Measurements from ENCODE around the gene IL12RB1.
"Not testable (repeated sequence)": the region's sequence is repeated elsewhere in the genome, so short reads cannot be mapped to it uniquely, and the experiment has no call there.

IL12RB1 gene

GRCh38 chr19:18045307-18046050 is 41.3 kb downstream of the IL12RB1 start:
- no peak for DNase-seq (ENCODE audit: low spot score)

DNA sequence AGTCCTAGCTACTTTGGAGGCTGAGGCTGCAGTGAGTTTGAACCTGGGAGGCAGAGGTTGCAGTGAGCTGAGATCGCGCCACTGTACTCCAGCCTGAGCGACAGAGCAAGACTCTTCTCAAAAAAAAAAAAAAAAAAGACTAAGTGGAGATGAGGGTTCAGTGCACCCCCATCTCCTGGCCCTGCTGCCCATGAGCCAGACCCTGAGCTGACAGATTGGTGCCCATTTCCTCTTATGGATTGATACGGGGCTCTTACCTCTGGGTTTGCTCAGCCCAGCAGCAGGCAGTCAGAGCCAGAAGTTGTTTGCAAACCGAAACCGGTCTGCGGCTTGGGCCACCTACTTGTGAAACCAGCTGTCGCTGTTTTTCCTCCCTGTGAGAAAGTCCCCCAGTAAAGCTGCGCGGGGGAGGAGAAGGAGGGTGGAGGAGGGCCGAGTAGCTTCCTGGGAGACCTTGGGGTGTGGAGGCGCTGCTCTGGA is 41.9 kb downstream of the IL12RB1 start:
- DNase-seq (ENCODE audit: low spot score) = peak; percentile 63

DNA sequence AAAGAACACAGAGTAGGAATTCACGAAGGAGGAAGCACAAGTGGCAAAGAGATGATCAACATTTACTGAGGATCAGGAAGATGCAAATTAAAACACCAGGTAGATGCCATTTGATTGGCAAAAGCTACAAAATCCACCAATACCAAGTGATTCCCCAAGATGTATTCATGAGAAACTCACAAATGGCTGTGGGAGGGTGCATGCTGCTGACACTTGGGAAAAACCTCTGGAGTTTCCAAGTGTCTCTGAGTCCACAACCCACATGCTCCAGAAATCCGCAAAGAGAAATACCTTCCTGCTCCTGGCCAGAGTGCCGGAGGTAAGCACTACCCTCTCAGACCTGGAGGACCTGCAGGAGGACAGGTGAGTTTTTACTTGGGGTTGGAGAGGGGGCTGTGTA is 43.1 kb downstream of the IL12RB1 start:
- no peak for DNase-seq (ENCODE audit: low spot score)

- DNase-seq (ENCODE audit: low spot score) = no peak
These were observed 45.7 kb downstream of the IL12RB1 start for GRCh38 chr19:18041054-18041453.

DNA sequence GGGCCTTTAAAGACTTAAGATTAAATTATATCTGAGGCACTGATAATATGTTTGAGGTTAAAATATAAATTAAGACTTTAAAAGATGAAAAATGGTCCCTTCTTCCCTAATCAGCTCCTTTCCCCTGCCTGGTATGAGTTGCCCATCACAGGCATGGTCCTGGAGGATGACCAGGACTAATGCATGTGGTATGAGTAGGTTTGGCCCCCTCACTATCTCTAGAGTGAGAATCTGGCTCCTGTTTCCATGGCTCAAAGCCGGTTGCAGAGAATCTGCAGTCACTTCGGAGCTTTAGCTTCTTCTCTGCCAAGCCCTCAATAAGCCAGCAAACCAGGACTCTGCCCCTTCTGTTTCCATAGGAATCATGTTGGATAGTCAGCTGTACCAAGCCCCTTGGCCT is 54.6 kb downstream of the IL12RB1 start:
- DNase-seq (ENCODE audit: low spot score) = not testable (repeated sequence)

DNA sequence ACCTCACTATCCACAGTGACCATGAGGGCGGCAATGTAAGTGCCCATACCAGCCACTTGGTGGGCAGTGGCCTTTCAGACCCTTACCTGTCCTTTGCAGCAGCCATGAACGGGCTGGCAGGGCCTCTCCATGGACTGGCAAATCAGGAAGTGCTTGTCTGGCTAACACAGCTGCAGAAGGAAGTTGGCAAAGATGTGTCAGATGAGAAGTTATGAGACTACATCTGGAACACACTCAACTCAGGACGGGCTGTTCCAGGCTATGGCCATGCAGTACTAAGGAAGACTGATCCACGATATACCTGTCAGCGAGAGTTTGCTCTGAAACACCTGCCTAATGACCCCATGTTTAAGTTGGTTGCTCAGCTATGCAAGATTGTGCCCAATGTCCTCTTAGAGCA is 55.3 kb downstream of the IL12RB1 start:
- not testable (repeated sequence) for DNase-seq (ENCODE audit: low spot score)

DNA sequence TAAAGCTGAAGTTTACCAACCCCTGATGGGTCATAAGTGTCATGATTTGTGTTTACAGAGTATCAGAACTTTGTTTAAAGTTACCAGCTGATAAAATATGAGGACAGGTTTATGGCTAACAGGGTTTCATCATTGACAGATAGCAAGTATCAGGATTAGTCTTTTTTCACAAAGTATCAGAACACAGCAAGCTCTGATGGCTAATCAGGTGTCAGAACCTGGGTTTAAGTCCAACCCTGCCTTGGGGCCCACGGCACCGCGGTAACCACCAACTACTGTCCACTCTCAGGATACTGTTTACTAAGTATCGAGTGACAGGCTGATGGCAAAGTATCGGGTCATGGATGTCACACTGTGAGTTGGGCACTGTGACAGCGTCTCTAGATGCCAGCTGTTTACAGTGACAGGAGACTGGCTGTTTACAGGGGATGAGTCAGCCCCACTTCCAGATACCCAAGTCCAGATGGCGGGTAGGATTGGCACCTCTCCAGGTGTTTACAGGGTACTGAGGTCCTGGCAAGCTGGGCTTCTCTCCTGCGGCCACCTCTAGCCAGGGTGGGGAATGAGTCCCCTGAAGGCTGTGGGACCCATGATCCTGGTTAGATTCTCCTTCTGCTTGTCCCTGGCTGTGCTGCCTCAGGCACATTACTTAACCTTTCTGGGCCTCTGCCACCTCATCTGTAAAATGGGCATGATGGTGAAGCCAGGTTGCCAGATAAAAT is 57.0 kb downstream of the IL12RB1 start:
- peak; percentile 69 for DNase-seq (ENCODE audit: low spot score)

- DNase-seq (ENCODE audit: low spot score) = no peak
These were observed 59.6 kb downstream of the IL12RB1 start for GRCh38 chr19:18027151-18027550.

DNA sequence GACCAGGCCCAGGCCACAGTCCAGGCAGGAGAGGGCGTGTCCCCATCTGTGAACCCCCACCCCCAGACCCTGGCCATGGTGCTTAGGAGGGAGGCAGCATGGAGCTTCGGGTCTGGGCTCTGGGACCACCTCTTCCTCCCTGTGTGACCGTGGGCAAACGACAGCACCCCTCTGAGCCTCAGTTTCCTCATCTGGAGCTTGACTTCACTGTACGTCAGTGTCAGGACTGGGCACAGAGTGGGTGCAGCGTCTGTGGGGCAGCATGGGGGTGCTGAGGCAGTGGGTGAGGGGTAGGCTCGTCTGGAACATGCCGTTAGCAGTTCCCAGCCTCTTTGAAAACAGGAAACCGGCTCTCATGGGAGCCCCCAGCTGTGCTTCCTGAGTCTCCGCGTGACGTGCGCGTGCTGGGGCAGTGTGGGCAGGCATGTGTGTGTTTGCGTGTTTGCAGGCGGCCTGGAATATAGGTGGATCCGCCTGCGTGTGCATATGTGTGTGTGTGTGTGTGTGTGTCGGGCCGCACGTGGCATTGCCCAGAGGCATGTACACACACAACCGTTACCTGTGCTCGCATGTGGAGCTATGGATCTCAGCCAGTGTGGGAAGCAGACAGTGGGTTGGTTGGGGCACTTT is 63.0 kb downstream of the IL12RB1 start:
- no peak for DNase-seq (ENCODE audit: low spot score)

DNA sequence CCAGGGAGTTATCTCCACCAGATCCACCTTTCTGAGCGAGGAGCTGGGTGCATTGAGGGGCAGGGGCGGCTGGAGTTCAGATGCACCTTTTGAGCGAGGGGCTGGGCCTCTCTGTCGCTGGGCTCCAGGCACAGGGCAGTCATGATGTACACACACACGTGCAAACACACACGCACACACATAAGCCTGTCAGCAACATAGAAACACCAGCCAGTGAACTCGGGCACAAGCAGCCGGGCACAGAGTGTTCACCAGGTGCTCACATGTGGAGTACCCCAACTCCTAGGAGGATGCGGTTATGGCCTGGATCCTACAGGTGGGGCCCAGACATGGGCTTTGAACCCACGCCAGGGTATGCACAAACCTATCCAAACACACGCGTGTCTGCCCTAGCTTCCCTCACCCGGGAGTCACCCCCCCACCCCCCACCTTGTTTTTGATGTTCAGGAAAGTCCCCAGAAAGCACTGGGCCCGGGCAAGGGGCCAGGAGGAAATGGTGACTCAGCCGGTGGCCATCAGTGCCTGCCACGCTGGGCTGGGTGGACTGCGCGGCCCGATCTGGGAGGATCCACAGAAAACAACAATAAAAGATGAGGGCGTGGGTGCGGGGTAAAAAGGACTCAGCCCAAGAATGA is 65.5 kb downstream of the IL12RB1 start:
- DNase-seq (ENCODE audit: low spot score) = peak; percentile 85

- DNase-seq (ENCODE audit: low spot score) = peak; percentile 92
These were observed 66.3 kb downstream of the IL12RB1 start for GRCh38 chr19:18020212-18021085.

DNA sequence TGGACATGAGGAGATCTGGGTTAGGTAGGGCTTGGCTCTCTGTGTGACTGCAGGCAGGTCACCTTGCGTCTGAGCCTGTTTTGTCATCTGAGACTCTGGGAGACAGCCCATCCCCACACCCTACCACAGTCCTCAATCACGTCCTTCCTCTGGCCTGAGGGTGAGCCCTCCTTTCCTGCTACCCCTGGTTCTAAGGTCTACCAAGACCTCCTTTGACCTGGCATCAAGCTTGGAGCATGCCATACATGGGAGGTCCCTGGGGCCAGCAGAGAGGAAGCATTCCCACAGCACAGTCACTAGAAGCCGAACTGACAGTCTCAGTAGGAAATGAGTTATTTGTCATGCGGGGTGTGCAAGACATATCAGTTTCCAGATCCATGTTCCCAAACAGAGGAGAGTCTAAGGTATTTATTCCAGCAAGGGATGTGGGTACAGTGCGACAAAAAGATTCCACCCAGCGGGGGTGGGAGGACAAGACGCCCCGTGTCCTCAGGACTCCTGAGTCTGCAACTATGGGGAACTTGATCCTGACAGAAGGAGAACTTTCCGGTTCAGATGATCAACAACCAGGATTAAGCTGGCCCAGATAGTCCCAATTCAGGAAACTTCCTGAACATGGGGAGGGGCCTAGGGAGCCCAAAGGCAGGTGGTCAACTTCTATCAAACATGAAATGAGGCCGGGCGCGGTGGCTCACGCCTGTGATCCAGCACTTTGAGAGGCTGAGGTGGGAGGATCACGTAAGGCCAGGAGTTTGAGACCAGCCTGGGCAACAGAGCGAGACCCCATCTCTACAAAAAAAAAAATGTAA is 69.3 kb downstream of the IL12RB1 start:
- DNase-seq (ENCODE audit: low spot score) = no peak

DNA sequence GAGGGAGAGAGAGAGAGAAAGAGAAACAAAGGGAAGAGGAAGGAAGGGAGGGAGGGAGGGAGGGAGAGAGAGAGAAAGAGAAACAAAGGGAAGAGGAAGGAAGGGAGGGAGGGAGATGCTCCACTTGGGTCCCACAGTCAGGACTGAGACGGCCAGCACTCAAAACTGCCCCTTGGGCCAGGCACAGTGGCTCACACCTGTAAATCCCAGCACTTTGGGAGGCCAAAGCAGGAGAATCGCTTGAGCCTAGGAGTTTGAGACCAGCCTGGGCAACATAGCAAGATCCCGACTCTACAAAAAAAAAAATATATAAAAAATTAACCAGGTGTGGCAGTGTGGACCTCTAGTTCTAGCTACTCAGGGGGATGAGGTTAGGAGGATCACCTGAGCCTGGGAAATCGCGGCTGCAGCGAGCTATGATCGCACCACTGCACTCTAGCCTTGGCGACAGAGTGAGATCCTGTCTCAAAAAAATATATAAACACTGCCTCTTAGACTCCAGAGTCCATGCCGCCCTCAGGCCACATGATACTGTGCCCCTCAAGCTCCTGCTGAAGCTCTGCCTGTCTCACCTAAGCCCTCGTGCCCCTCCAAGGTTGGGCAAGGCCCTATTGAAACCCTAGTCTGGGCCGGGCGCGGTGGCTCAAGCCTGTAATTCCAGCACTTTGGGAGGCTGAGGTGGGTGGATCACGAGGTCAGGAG is 70.4 kb downstream of the IL12RB1 start:
- DNase-seq (ENCODE audit: low spot score) = no peak

- DNase-seq (ENCODE audit: low spot score) = no peak
These were observed 72.5 kb downstream of the IL12RB1 start for GRCh38 chr19:18014197-18014596.

GRCh38 chr19:18013210-18014111 is 73.3 kb downstream of the IL12RB1 start:
- no peak for DNase-seq (ENCODE audit: low spot score)

- no peak for DNase-seq (ENCODE audit: low spot score)
These were observed 76.6 kb downstream of the IL12RB1 start for GRCh38 chr19:18010149-18010548.

DNA sequence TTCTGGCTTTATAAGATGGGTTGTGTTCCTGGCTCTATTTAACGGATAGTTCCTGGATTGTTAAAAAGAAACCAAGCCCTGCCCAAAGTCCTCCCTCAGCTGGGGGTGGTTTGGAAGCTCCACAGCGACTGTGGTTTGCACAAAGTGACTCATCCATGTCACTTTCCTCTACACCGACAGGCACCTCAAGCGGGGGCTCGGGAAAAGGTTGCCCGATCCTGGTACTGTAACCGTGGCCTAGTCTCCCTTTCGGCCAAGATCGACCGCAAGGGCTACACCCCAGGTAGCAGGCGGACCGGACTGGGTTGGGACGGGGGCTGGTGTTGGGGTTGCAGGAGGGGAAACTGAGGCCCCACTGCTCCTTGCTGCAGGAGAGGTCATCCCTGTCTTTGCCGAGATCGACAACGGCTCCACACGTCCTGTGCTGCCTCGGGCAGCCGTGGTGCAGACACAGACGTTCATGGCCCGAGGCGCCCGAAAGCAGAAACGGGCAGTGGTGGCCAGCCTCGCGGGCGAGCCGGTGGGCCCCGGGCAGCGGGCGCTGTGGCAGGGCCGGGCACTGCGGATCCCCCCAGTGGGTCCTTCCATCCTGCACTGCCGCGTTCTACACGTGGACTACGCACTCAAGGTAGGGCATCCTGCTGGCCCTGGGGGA is 77.2 kb downstream of the IL12RB1 start:
- DNase-seq (ENCODE audit: low spot score) = no peak

All from globus pallidus (tissue), 1 donor.